Astrocyte (in vitro differentiated cells and primary cell): ENCODE measurements around the gene PRXL2B. TPM values are rescaled to one million over a fixed set of nuclear protein-coding genes. Genes with fewer than 3 reads are reported as not detected.

ENCODE experiments used
- DNase-seq: peaks from one replicate; pipeline ENCODE4 v3.0.0-alpha.2; 2010; ENCODE audit warnings: low read depth
- FAIRE-seq: peaks from 2 replicates; lab custom pipeline; 2011; peaks lifted over from hg19 to GRCh38; lab: Jason Lieb, UNC
- H2AFZ ChIP-seq: 2 replicates; pipeline ENCODE4 v1.6.0; 2012; ENCODE audit warnings: low read depth, low read length, inconsistent platforms
- H3K27ac ChIP-seq: 2 replicates; pipeline ENCODE4 v1.5.1; 2011; ENCODE audit warnings: low read depth, low read length, inconsistent platforms
- H3K27me3 ChIP-seq: 2 replicates; pipeline ENCODE4 v1.6.0; 2011; ENCODE audit warnings: low read length, inconsistent platforms; ENCODE audit not compliant: insufficient read depth
- H3K36me3 ChIP-seq: 2 replicates; pipeline ENCODE4 v1.5.1; 2011; ENCODE audit warnings: low read length, inconsistent platforms; ENCODE audit not compliant: insufficient read depth
- H3K4me1 ChIP-seq: 2 replicates; pipeline ENCODE4 v1.5.1; 2011; ENCODE audit warnings: low read length, inconsistent platforms; ENCODE audit not compliant: insufficient read depth
- H3K4me2 ChIP-seq: 2 replicates; pipeline ENCODE4 v1.6.0; 2012; ENCODE audit warnings: low read length, inconsistent platforms
- H3K4me3 ChIP-seq: 2 replicates; pipeline ENCODE4 v1.5.1; 2011; ENCODE audit warnings: low read depth, mild to moderate bottlenecking, low read length, inconsistent platforms; ENCODE audit not compliant: insufficient read depth
- H3K79me2 ChIP-seq: 2 replicates; pipeline ENCODE4 v1.6.0; 2012; ENCODE audit warnings: mild to moderate bottlenecking, low read length, inconsistent platforms; ENCODE audit not compliant: insufficient read depth
- H3K9ac ChIP-seq: 2 replicates; pipeline ENCODE4 v1.6.0; 2012; ENCODE audit warnings: mild to moderate bottlenecking, low read length, inconsistent platforms
- H3K9me3 ChIP-seq: 2 replicates; pipeline ENCODE4 v1.5.1; 2012; ENCODE audit warnings: low read depth, mild to moderate bottlenecking, low read length, inconsistent platforms; ENCODE audit not compliant: insufficient read depth
- H4K20me1 ChIP-seq: 2 replicates; pipeline ENCODE4 v1.6.0; 2012; ENCODE audit warnings: low read length, inconsistent platforms; ENCODE audit not compliant: insufficient read depth
- H3K27ac Mint-ChIP-seq: one replicate; pipeline ENCODE4 v1.8.0; 2021; ENCODE audit warnings: mild to moderate bottlenecking, mixed read lengths; ENCODE audit not compliant: unreplicated experiment
- H3K27me3 Mint-ChIP-seq: one replicate; pipeline ENCODE4 v1.8.0; 2021; ENCODE audit warnings: low read depth, mixed read lengths; ENCODE audit not compliant: unreplicated experiment
- H3K36me3 Mint-ChIP-seq: one replicate; pipeline ENCODE4 v1.8.0; 2021; ENCODE audit warnings: low read depth, mixed read lengths; ENCODE audit not compliant: unreplicated experiment
- H3K4me1 Mint-ChIP-seq: one replicate; pipeline ENCODE4 v1.8.0; 2021; ENCODE audit warnings: low read depth, mixed read lengths; ENCODE audit not compliant: unreplicated experiment
- H3K4me3 Mint-ChIP-seq: one replicate; pipeline ENCODE4 v1.8.0; 2021; ENCODE audit warnings: mild to moderate bottlenecking, moderate library complexity, mixed read lengths; ENCODE audit not compliant: unreplicated experiment
- H3K9me3 Mint-ChIP-seq: one replicate; pipeline ENCODE4 v1.8.0; 2021; ENCODE audit warnings: mild to moderate bottlenecking, mixed read lengths; ENCODE audit not compliant: unreplicated experiment
- EZH2 ChIP-seq: IDR thresholded peaks from 2 replicates; pipeline ENCODE4 v1.6.1; 2012; ENCODE audit warnings: mild to moderate bottlenecking, low read length, inconsistent platforms; ENCODE audit not compliant: insufficient read depth
- total RNA-seq: library from RNA; stranded (reverse); gene quantifications from 2 replicates; pipeline ENCODE4 v1.2.1, GENCODE V29; 2021
- TF ChIP-seq, protein P1 (sequence below): IDR thresholded peaks from 2 replicates; pipeline ENCODE4 v1.5.1; 2011; ENCODE audit warnings: low read depth, mild to moderate bottlenecking, inconsistent platforms, low read length, moderate library complexity; ENCODE audit not compliant: insufficient read depth

The PRXL2B gene
- total RNA-seq, 1 donor from 2014 or later, result 19.2 TPM

DNA sequence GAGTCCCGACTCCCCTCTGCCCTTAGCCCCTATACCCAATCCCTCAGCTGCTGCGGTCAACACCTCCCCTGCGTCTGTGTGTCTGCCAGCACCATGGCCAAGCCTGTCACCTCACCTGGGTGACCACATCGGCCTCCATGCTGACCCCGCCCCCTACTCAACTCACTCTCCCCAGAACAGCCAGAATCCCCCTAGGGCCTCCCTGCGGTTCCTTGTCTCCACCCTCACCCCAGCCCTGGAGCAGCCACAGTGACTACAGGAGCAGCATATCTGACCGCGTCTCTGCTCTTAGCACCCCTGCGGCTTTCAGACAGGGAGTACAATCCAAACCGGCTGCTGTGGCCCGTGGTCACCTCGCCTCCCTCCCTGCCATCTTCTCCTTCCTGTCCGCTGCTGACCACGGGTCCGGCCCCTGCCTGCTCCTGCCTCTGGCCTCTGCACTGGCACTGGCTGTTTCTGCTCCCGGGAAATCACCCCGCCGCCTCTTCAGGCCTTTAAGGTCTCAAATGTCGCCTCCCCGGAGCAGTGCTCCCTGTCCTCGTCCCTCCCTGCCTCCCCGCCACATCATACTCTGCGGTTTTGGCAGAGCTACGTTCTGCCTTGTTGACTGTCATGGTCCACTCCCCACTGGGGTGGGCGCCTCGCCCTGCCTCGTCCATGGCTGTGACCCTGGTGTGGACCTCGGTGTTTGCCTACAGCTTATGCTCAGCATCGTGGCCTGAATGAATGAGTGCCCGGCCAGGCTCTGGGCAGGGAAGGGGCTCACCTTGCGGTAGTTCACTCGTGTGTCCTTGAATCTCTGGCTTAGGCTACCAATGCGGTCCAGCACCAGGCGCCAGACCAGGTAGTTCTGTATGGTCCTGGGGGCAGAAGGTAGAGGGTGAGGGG is 11.1 kb downstream of the PRXL2B start:
- Histone ChIP-seq H3K9me3 (no peaks in the 10 kb centered on the region), H3K36me3 (no peaks in the 10 kb centered on the region), H3K4me2 (no peak overlapping the region), H3K27me3 (no peaks in the 10 kb centered on the region), H2AFZ (no peak overlapping the region), H3K9ac (no peak overlapping the region), H4K20me1 (no peaks in the 10 kb centered on the region), H3K4me3 (no peak overlapping the region), H3K4me1 (peaks cover 3% of the 10 kb centered on the region), H3K79me2 (no peaks in the 10 kb centered on the region), H3K27ac (no peak overlapping the region)
- peaks cover 15% of the 10 kb centered on the region for H3K27me3 Mint-ChIP-seq
- H3K4me1 Mint-ChIP-seq, result no peaks in the 10 kb centered on the region
- FAIRE-seq (no peak), DNase-seq (no peak)
- TF ChIP-seq, protein P1, sequence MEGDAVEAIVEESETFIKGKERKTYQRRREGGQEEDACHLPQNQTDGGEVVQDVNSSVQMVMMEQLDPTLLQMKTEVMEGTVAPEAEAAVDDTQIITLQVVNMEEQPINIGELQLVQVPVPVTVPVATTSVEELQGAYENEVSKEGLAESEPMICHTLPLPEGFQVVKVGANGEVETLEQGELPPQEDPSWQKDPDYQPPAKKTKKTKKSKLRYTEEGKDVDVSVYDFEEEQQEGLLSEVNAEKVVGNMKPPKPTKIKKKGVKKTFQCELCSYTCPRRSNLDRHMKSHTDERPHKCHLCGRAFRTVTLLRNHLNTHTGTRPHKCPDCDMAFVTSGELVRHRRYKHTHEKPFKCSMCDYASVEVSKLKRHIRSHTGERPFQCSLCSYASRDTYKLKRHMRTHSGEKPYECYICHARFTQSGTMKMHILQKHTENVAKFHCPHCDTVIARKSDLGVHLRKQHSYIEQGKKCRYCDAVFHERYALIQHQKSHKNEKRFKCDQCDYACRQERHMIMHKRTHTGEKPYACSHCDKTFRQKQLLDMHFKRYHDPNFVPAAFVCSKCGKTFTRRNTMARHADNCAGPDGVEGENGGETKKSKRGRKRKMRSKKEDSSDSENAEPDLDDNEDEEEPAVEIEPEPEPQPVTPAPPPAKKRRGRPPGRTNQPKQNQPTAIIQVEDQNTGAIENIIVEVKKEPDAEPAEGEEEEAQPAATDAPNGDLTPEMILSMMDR, result no peak
- H3K4me3 Mint-ChIP-seq, result no peak overlapping the region
- peaks cover 2% of the 10 kb centered on the region for H3K36me3 Mint-ChIP-seq
- peaks cover 3% of the 10 kb centered on the region for H3K9me3 Mint-ChIP-seq
- H3K27ac Mint-ChIP-seq, result no peak overlapping the region

DNA sequence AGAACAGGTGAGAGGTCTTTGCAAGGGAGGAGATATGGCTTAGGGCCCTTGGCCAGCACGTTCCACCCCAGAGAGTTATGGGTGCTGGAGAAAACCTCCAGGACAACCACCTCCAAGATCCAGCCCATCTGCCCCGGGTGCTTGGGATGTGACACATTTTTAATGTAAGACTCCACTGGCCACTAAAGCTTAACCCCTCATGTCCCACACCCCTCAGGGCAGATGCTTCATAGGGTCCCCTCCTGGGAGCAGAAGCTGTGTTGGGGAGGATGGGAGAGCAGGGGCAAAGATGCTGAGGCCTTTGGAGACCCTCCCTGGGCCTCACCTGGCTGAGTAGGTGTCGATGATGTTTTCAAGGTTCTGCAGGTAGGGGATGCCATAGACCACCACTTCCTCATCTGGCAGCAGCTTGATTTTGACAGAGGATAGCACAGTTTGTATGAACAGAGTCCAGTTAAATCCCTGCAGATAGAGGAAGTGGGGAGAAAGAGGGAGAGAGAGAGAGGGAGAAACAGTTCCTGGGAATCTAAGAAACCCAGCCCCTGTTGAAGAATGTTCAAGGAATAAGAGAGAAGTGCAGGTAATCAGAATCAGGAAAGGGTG is 11.9 kb downstream of the PRXL2B start:
- Mint-ChIP-seq H3K36me3 (peaks cover 2% of the 10 kb centered on the region), H3K9me3 (peaks cover 5% of the 10 kb centered on the region), H3K27ac (peak overlapping the region; percentile 38), H3K4me1 (no peaks in the 10 kb centered on the region), H3K27me3 (peaks cover 18% of the 10 kb centered on the region), H3K4me3 (no peak overlapping the region)
- H3K27me3 ChIP-seq, result no peaks in the 10 kb centered on the region
- no peak overlapping the region for H3K4me2 ChIP-seq
- no peak overlapping the region for H3K4me3 ChIP-seq
- no peak for TF ChIP-seq EZH2
- TF ChIP-seq, protein P1, result no peak
- no peaks in the 10 kb centered on the region for H3K9me3 ChIP-seq
- H3K36me3 ChIP-seq, result no peaks in the 10 kb centered on the region
- FAIRE-seq (no peak), DNase-seq (no peak)
- H3K27ac ChIP-seq, result no peak overlapping the region
- H2AFZ ChIP-seq, result no peak overlapping the region
- no peak overlapping the region for H3K9ac ChIP-seq
- peaks cover 3% of the 10 kb centered on the region for H3K4me1 ChIP-seq
- H4K20me1 ChIP-seq, result no peaks in the 10 kb centered on the region
- H3K79me2 ChIP-seq, result no peaks in the 10 kb centered on the region
